Psoas muscle (tissue), 8 donors: ENCODE results near the gene AKNA. TPM values are rescaled to one million over a fixed set of nuclear protein-coding genes. Genes with fewer than 3 reads are reported as not detected.

Experiments
- ATAC-seq, 4 donors: fragments of 200-7000 bp; cut with Tn5 transposase; one replicate each; pipeline ENCODE4 v1.9.1; 2020; ENCODE audit warnings: moderate library complexity in 3 of 4, mild to moderate bottlenecking in 2 of 4
- DNase-seq, 2 donors: peaks; one replicate each; pipeline ENCODE4 v3.0.0-alpha.2; 2020
- H3K27ac ChIP-seq: fragments of 200-600 bp; one replicate; pipeline ENCODE4 v1.8.0; 2022
- H3K27me3 ChIP-seq, 3 donors: fragments of 200-600 bp in 1 of 3; one replicate each; pipeline versions ENCODE4 v1.6.1 to v1.8.0; 2013 to 2022; ENCODE audit warnings: low read length in 2 of 3, mild to moderate bottlenecking in 2 of 3, moderate library complexity in 1 of 3; ENCODE audit not compliant: insufficient read depth in 3 of 3
- H3K36me3 ChIP-seq, 2 donors: fragments of 200-600 bp in 1 of 2; one replicate each; pipeline versions ENCODE4 v1.6.1 to v1.8.0; 2013 to 2022; ENCODE audit warnings: low read depth in 1 of 2, mild to moderate bottlenecking in 1 of 2, moderate library complexity in 1 of 2; ENCODE audit not compliant: insufficient read depth in 1 of 2
- H3K4me1 ChIP-seq: fragments of 200-600 bp; one replicate; pipeline ENCODE4 v1.8.0; 2022
- H3K4me3 ChIP-seq: fragments of 200-600 bp; one replicate; pipeline ENCODE4 v1.8.0; 2022; ENCODE audit warnings: mild to moderate bottlenecking
- H3K9me3 ChIP-seq: fragments of 200-600 bp; one replicate; pipeline ENCODE4 v1.8.0; 2022
- CTCF ChIP-seq: fragments of 200-600 bp; IDR thresholded peaks from one replicate; pipeline ENCODE4 v1.8.0; 2022; ENCODE audit warnings: antibody characterized with exemption
- WGBS, 3 donors: extraction: QIAGEN DNeasy Blood & Tissue Kit; methylation state at CpG; one replicate each; pipeline versions ENCODE4 v1.1.6 to v1.1.7; 2013; 5-methylcytosine and 5-hydroxymethylcytosine counted together
- intact Hi-C, 2 donors: fragments of 100-400 bp; cut with DNase I; formaldehyde crosslinking; loops; one replicate each; pipeline versions ENCODE4 v1.11.0 to v1.14.2; 2022
- polyA plus RNA-seq, 3 donors: library from polyadenylated mRNA; stranded (reverse); fragments of 200-250 nt; gene quantifications; one replicate each; pipeline ENCODE4 v1.2.3, GENCODE V29; 2013
- total RNA-seq, 4 donors: library from RNA; stranded (reverse); fragmentation: NEBNext Ultra II Directional in 2 of 4; extraction: Animal tissue kit (Norgen Biotek cat#: 25700) in 2 of 4; gene quantifications; one replicate each; pipeline versions ENCODE4 v1.2.1 to v1.2.4, GENCODE V29; 2021 to 2023
- donor health status: healthy with polysubstance abuse.
- donor health status: DM: no; HTN: no; CAD: no; lungs with moderate emphysema.
- donor health status: Bipolar disorder and iron deficiency.
- donor health status: healthy.
- donor health status: DM: yes; HTN: yes; CAD: no.
- donor health status: DM: no; HTN: no; CAD: no.
- donor health status: DM: no; HTN: no; CAD: no.
- donor health status: DM: yes; HTN: yes; CAD: no.

The AKNA gene
- total and polyA plus RNA-seq, 7 donors: 1.5 to 3.9 (median 2.3) TPM

GRCh38 chr9:114376586-114377445 is 11.0 kb downstream of the AKNA start:
- no peak for TF ChIP-seq CTCF
- WGBS, 3 donors: 93 to 96% (median 93%) methylated on average over 19 of the region's 19 CpGs
- ATAC-seq (no peak), DNase-seq (no peak)
- no peak overlapping the region for H3K27ac ChIP-seq
- no peaks in the 10 kb centered on the region for H3K27me3 ChIP-seq
- H3K4me3 ChIP-seq: no peak overlapping the region
- H3K9me3 ChIP-seq: no peaks in the 10 kb centered on the region
- H3K4me1 ChIP-seq: no peaks in the 10 kb centered on the region
- intact Hi-C loops: no loop called here
- H3K36me3 ChIP-seq: peaks cover 0 to 19% of the 10 kb centered on the region in 2 donors

GRCh38 chr9:114375386-114376175 is 12.2 kb downstream of the AKNA start:
- Histone ChIP-seq H3K9me3 (no peaks in the 10 kb centered on the region), H3K27ac (no peak overlapping the region), H3K4me1 (no peaks in the 10 kb centered on the region), H3K27me3 (no peaks in the 10 kb centered on the region), H3K36me3 (peaks cover 0 to 19% of the 10 kb centered on the region in 2 donors), H3K4me3 (no peak overlapping the region)
- no peak for DNase-seq
- 88 to 91% (median 90%) methylated on average over 9 of the region's 9 CpGs for WGBS, 3 donors
- TF ChIP-seq CTCF: no peak
- ATAC-seq: no peak
- intact Hi-C loops: no loop called here

- Histone ChIP-seq H3K36me3 (peaks cover 0 to 19% of the 10 kb centered on the region in 2 donors), H3K27ac (no peak overlapping the region), H3K27me3 (no peaks in the 10 kb centered on the region), H3K9me3 (no peaks in the 10 kb centered on the region), H3K4me1 (no peaks in the 10 kb centered on the region), H3K4me3 (no peak overlapping the region)
- TF ChIP-seq CTCF: no peak
- no peak for DNase-seq
- ATAC-seq: no peak
- intact Hi-C loops: no loop called here
- 75 to 84% (median 77%) methylated on average over 9 of the region's 9 CpGs for WGBS, 3 donors
Observed at GRCh38 chr9:114374936-114375335, 12.8 kb downstream of the AKNA start.

GRCh38 chr9:114373960-114374730 is 13.6 kb downstream of the AKNA start:
- no peak for ATAC-seq

More at GRCh38 chr9:114373960-114374730, 13.6 kb downstream of the AKNA start:
- no peaks in the 10 kb centered on the region for H3K4me1 ChIP-seq
- 91 to 92% (median 91%) methylated on average over 16 of the region's 16 CpGs for WGBS, 3 donors
- intact Hi-C loops: no loop called here
- no peak for DNase-seq
- H3K27me3 ChIP-seq: no peaks in the 10 kb centered on the region
- H3K36me3 ChIP-seq: peaks cover 0 to 13% of the 10 kb centered on the region in 2 donors
- H3K27ac ChIP-seq: no peak overlapping the region
- no peaks in the 10 kb centered on the region for H3K9me3 ChIP-seq
- TF ChIP-seq CTCF: no peak
- no peak overlapping the region for H3K4me3 ChIP-seq
